Stimulated activated CD4-positive, alpha-beta T cell treated with anti-CD3 and anti-CD28 coated beads, TNF-alpha, amount 100 ng/mL, for 1 hour (primary cell): ENCODE measurements around the gene PTPRG.

Experiments
- DNase-seq, 3 donors: peaks; one replicate each; pipeline ENCODE4 v3.0.0-alpha.2; 2020; ENCODE audit warnings: low read depth in 3 of 3, low spot score in 1 of 3

PTPRG gene

GRCh38 chr3:61789861-61790260 is 228.5 kb downstream of the PTPRG start:
- DNase-seq: no peak

- DNase-seq: no peak
Measured at GRCh38 chr3:61790411-61790810, 229.0 kb downstream of the PTPRG start.

GRCh38 chr3:61793056-61793455 is 231.7 kb downstream of the PTPRG start:
- no peak for DNase-seq

- no peak for DNase-seq
Measured at GRCh38 chr3:61793521-61793920, 232.2 kb downstream of the PTPRG start.

- DNase-seq: no peak
Measured at GRCh38 chr3:61794341-61794740, 233.0 kb downstream of the PTPRG start.

- no peak for DNase-seq
Measured at GRCh38 chr3:61794961-61795360, 233.6 kb downstream of the PTPRG start.

- DNase-seq: no peak
Measured at GRCh38 chr3:61796088-61796680, 234.8 kb downstream of the PTPRG start.

- DNase-seq: no peak
Measured at GRCh38 chr3:61796911-61797310, 235.5 kb downstream of the PTPRG start.

- no peak for DNase-seq
Measured at GRCh38 chr3:61802772-61803171, 241.4 kb downstream of the PTPRG start.

- no peak for DNase-seq
Measured at GRCh38 chr3:61803983-61804382, 242.6 kb downstream of the PTPRG start.

GRCh38 chr3:61804782-61805181 is 243.4 kb downstream of the PTPRG start:
- no peak for DNase-seq

- no peak for DNase-seq
Measured at GRCh38 chr3:61805510-61806080, 244.2 kb downstream of the PTPRG start.

- no peak for DNase-seq
Measured at GRCh38 chr3:61806810-61807209, 245.4 kb downstream of the PTPRG start.

GRCh38 chr3:61807865-61808276 is 246.5 kb downstream of the PTPRG start:
- no peak for DNase-seq

- DNase-seq: no peak
Measured at GRCh38 chr3:61808526-61808925, 247.2 kb downstream of the PTPRG start.

- no peak for DNase-seq
Measured at GRCh38 chr3:61808999-61809398, 247.6 kb downstream of the PTPRG start.

- DNase-seq: no peak
Measured at GRCh38 chr3:61809879-61810278, 248.5 kb downstream of the PTPRG start.

- no peak for DNase-seq
Measured at GRCh38 chr3:61810953-61811497, 249.7 kb downstream of the PTPRG start.

GRCh38 chr3:61811652-61812051 is 250.3 kb downstream of the PTPRG start:
- no peak for DNase-seq

- DNase-seq: no peak
Measured at GRCh38 chr3:61812085-61812484, 250.7 kb downstream of the PTPRG start.

- DNase-seq: no peak
Measured at GRCh38 chr3:61812517-61812916, 251.1 kb downstream of the PTPRG start.

- no peak for DNase-seq
Measured at GRCh38 chr3:61813636-61814035, 252.3 kb downstream of the PTPRG start.

GRCh38 chr3:61814674-61815073 is 253.3 kb downstream of the PTPRG start:
- no peak for DNase-seq
